Caco-2 (cell line): Measurements from ENCODE around the gene RAPGEF2. TPM values are rescaled to one million over a fixed set of nuclear protein-coding genes. Genes with fewer than 3 reads are reported as not detected.

Experiments used
- BruUV-seq: library from RNA; stranded (reverse); fragments of 400-500 nt; replicated peaks from 2 replicates; lab custom pipeline; 2021; lab: Mats Ljungman, UMichigan
- CTCF ChIA-PET: fragments of 300-600 bp; sonication (Branson Sonifier 250); formaldehyde crosslinking; loops from one replicate; lab custom pipeline; 2022; ENCODE audit warnings: antibody characterized with exemption; lab: Charles Lee
- POLR2A ChIA-PET: fragments of 300-600 bp; sonication (Branson Sonifier 250); formaldehyde crosslinking; loops from one replicate; lab custom pipeline; 2022; ENCODE audit warnings: antibody characterized with exemption; lab: Charles Lee
- DNase-seq, 2 experiments: peaks; one replicate each; pipeline versions ENCODE4 v3.0.0 to v3.0.0-alpha.2; 2020 to 2022
- H3K27me3 ChIP-seq: replicated peaks from 2 replicates; pipeline ENCODE4 v1.6.0; 2011; ENCODE audit warnings: low read length; ENCODE audit not compliant: control insufficient read depth, insufficient read depth
- H3K36me3 ChIP-seq: 2 replicates; pipeline ENCODE4 v1.5.1; 2011; ENCODE audit warnings: low read length; ENCODE audit not compliant: control insufficient read depth, insufficient read depth
- H3K4me1 ChIP-seq: fragments of 250-450 bp; sonication (Bioruptor Pico); 2 replicates; pipeline ENCODE4 v1.5.1; 2020; ENCODE audit warnings: mild to moderate bottlenecking
- H3K4me3 ChIP-seq: 2 replicates; pipeline ENCODE4 v1.5.1; 2011; ENCODE audit warnings: low read depth, mild to moderate bottlenecking, control low read depth, low read length
- H3K9me3 ChIP-seq: fragments of 250-450 bp; sonication (Bioruptor Pico); 2 replicates; pipeline ENCODE4 v1.5.1; 2020; ENCODE audit warnings: mild to moderate bottlenecking, moderate library complexity
- H3K27ac Mint-ChIP-seq: one replicate; pipeline ENCODE4 v1.8.0; 2022; ENCODE audit warnings: mixed read lengths; ENCODE audit not compliant: unreplicated experiment
- H3K27me3 Mint-ChIP-seq: one replicate; pipeline ENCODE4 v1.8.0; 2022; ENCODE audit warnings: mixed read lengths; ENCODE audit not compliant: insufficient read depth, unreplicated experiment
- H3K36me3 Mint-ChIP-seq: one replicate; pipeline ENCODE4 v1.8.0; 2022; ENCODE audit warnings: mild to moderate bottlenecking, mixed read lengths; ENCODE audit not compliant: insufficient read depth, unreplicated experiment
- H3K4me1 Mint-ChIP-seq: one replicate; pipeline ENCODE4 v1.8.0; 2022; ENCODE audit warnings: low read depth, mixed read lengths; ENCODE audit not compliant: unreplicated experiment
- H3K4me3 Mint-ChIP-seq: one replicate; pipeline ENCODE4 v1.8.0; 2022; ENCODE audit warnings: mild to moderate bottlenecking, moderate library complexity, mixed read lengths; ENCODE audit not compliant: unreplicated experiment
- H3K9me3 Mint-ChIP-seq: one replicate; pipeline ENCODE4 v1.8.0; 2022; ENCODE audit warnings: mixed read lengths; ENCODE audit not compliant: unreplicated experiment
- CTCF ChIP-seq, 2 experiments: fragments of 200-600 bp in 1 of 2; IDR thresholded peaks; 1 replicate in 1 of 2; 2 replicates in 1 of 2; pipeline versions ENCODE4 v1.5.1 to v1.8.0; 2011 to 2022; ENCODE audit warnings: antibody characterized with exemption in 1 of 2, control low read depth in 1 of 2, inconsistent platforms in 1 of 2, low read depth in 1 of 2, low read length in 1 of 2, mild to moderate bottlenecking in 1 of 2, moderate library complexity in 1 of 2; ENCODE audit not compliant: insufficient read depth in 1 of 2, severe bottlenecking in 1 of 2, unreplicated experiment in 1 of 2
- intact Hi-C: fragments of 100-400 bp; cut with micrococcal nuclease; formaldehyde crosslinking; loops from one replicate; pipeline ENCODE4 v1.10.0; 2022; ENCODE audit not compliant: unreplicated experiment
- total RNA-seq: library from RNA; stranded (reverse); gene quantifications from 2 replicates; pipeline ENCODE4 v1.2.3, GENCODE V29; 2022

Gene RAPGEF2
- total RNA-seq, 1 experiment from 2014 or later = 67.6 TPM

- Mint-ChIP-seq H3K4me1 (peaks cover 23% of the 10 kb centered on the region), H3K27me3 (no peaks in the 10 kb centered on the region), H3K27ac (no peak overlapping the region), H3K36me3 (no peaks in the 10 kb centered on the region), H3K9me3 (no peaks in the 10 kb centered on the region), H3K4me3 (no peak overlapping the region)
- Histone ChIP-seq H3K4me1 (no peaks in the 10 kb centered on the region), H3K9me3 (no peaks in the 10 kb centered on the region), H3K27me3 (no peaks in the 10 kb centered on the region), H3K36me3 (no peaks in the 10 kb centered on the region), H3K4me3 (no peak overlapping the region)
- no peak for TF ChIP-seq CTCF (IDR thresholded peaks at IDR 0.05; ENCODE audit: insufficient read depth in 1 of 2, low read depth in 1 of 2, low read length in 1 of 2, severe bottlenecking in 1 of 2, unreplicated experiment in 1 of 2)
- CTCF ChIA-PET = no interaction called here
- no peak for DNase-seq
- intact Hi-C loops = no loop called here
- POLR2A ChIA-PET = no interaction called here
- no TSS peak for BruUV-seq
These were observed 195.6 kb downstream of the RAPGEF2 start for GRCh38 chr4:159298502-159298901.

DNA sequence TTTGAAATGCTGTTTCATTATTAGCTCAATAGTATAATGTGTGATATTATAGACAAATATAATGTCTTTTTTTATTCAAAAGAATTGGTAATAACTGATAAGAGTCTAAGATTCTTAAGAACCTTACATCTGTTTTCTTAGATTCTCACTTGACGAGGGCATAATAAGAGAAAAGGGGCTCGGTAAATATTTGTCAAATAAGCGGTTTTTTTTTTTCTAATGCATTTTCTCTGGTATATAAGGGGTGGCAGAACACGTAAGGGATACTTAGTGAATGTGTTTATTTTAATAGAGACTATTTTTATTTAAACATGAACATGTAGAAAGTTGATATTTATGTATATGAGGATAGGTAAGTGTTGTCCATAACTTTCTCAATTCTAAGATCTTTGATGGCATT lies 200.6 kb downstream of the RAPGEF2 start:
- TF ChIP-seq CTCF (IDR thresholded peaks at IDR 0.05; ENCODE audit: insufficient read depth in 1 of 2, low read depth in 1 of 2, low read length in 1 of 2, severe bottlenecking in 1 of 2, unreplicated experiment in 1 of 2) = no peak
- BruUV-seq = no TSS peak
- CTCF ChIA-PET = no interaction called here

GRCh38 chr4:159305129-159305528 lies 202.2 kb downstream of the RAPGEF2 start:
- BruUV-seq = no TSS peak
- TF ChIP-seq CTCF (IDR thresholded peaks at IDR 0.05; ENCODE audit: insufficient read depth in 1 of 2, low read depth in 1 of 2, low read length in 1 of 2, severe bottlenecking in 1 of 2, unreplicated experiment in 1 of 2) = no peak
- CTCF ChIA-PET = no interaction called here

More for the DNA sequence above, 200.6 kb downstream of the RAPGEF2 start:
- Mint-ChIP-seq H3K9me3 (no peaks in the 10 kb centered on the region), H3K27ac (no peak overlapping the region), H3K4me3 (no peak overlapping the region), H3K36me3 (peaks cover 12% of the 10 kb centered on the region), H3K27me3 (no peaks in the 10 kb centered on the region), H3K4me1 (peaks cover 1% of the 10 kb centered on the region)
- DNase-seq = no peak
- POLR2A ChIA-PET = no interaction called here
- no peak overlapping the region for H3K4me3 ChIP-seq
- no peaks in the 10 kb centered on the region for H3K27me3 ChIP-seq
- H3K9me3 ChIP-seq = no peaks in the 10 kb centered on the region
- H3K4me1 ChIP-seq = no peaks in the 10 kb centered on the region
- 0 out of 2 replicates have a peak, but pooled peaks cover 1% of the 10 kb centered on the region for H3K36me3 ChIP-seq
- intact Hi-C loops = no loop called here

More at GRCh38 chr4:159305129-159305528, 202.2 kb downstream of the RAPGEF2 start:
- POLR2A ChIA-PET = no interaction called here
- Mint-ChIP-seq H3K27ac (no peak overlapping the region), H3K27me3 (no peaks in the 10 kb centered on the region), H3K4me1 (peaks cover 7% of the 10 kb centered on the region), H3K9me3 (no peaks in the 10 kb centered on the region), H3K36me3 (peaks cover 12% of the 10 kb centered on the region), H3K4me3 (no peak overlapping the region)
- no peak for DNase-seq
- Histone ChIP-seq H3K36me3 (0 out of 2 replicates have a peak, but pooled peaks cover 1% of the 10 kb centered on the region), H3K4me1 (no peaks in the 10 kb centered on the region), H3K9me3 (no peaks in the 10 kb centered on the region), H3K4me3 (no peak overlapping the region), H3K27me3 (no peaks in the 10 kb centered on the region)
- intact Hi-C loops = no loop called here
